A673 (cell line): ENCODE results near the gene PTMS.

Experiments
- CTCF ChIP-seq: fragments of 300-800, 200-600 bp; sonication (generic); conservative IDR thresholded peaks from 2 replicates; pipeline ENCODE4 v1.5.1; 2017; ENCODE audit warnings: low read depth, mild to moderate bottlenecking, antibody characterized with exemption, low read length, moderate library complexity, mixed read lengths
- EZH2 ChIP-seq: fragments of 200-600 bp; sonication (generic); IDR thresholded peaks from 2 replicates; pipeline ENCODE4 v1.6.1; 2017; ENCODE audit warnings: borderline replicate concordance, low read depth, mild to moderate bottlenecking, mixed read lengths, antibody characterized with exemption, low read length; ENCODE audit not compliant: poor library complexity, severe bottlenecking

- TF ChIP-seq CTCF = no peak
- no peak for TF ChIP-seq EZH2
These were observed 33.0 kb downstream of the PTMS start for GRCh38 chr12:6799147-6799546.
